Natural killer cell (primary cell): ENCODE measurements around the gene FBLIM1. TPM values are rescaled to one million over a fixed set of nuclear protein-coding genes. Genes with fewer than 3 reads are reported as not detected.
"Not testable (repeated sequence)": the region's sequence is repeated elsewhere in the genome, so short reads cannot be mapped to it uniquely, and the experiment has no call there.

ENCODE experiments used
- ATAC-seq, 3 donors: fragments of 150-1000 bp in 2 of 3; fragments of 200-7000 bp in 1 of 3; cut with Tn5 transposase; 1 replicate in 1 of 3; 2 replicates in 2 of 3; pipeline ENCODE4 v1.10.0; 2021; ENCODE audit warnings: mild to moderate bottlenecking in 2 of 3, moderate library complexity in 2 of 3
- DNase-seq, 2 donors: peaks; one replicate each; pipeline versions ENCODE4 v3.0.0 to v3.0.0-alpha.2; 2013 to 2021; ENCODE audit warnings: mixed read lengths in 1 of 2
- H3K27ac ChIP-seq: one replicate; pipeline ENCODE4 v1.5.1; 2013; ENCODE audit warnings: mild to moderate bottlenecking, low read length
- H3K27me3 ChIP-seq: one replicate; pipeline ENCODE4 v1.6.1; 2013; ENCODE audit warnings: low read length; ENCODE audit not compliant: control insufficient read depth, insufficient read depth
- H3K36me3 ChIP-seq: one replicate; pipeline ENCODE4 v1.6.1; 2013; ENCODE audit warnings: low read length; ENCODE audit not compliant: control insufficient read depth, insufficient read depth
- H3K4me1 ChIP-seq: one replicate; pipeline ENCODE4 v1.6.1; 2013; ENCODE audit warnings: low read length; ENCODE audit not compliant: control insufficient read depth, insufficient read depth
- H3K4me3 ChIP-seq: one replicate; pipeline ENCODE4 v1.5.1; 2013; ENCODE audit warnings: low read length
- H3K9me3 ChIP-seq: one replicate; pipeline ENCODE4 v1.6.1; 2013; ENCODE audit warnings: low read length; ENCODE audit not compliant: control insufficient read depth, insufficient read depth
- H3K27ac Mint-ChIP-seq, 2 donors: one replicate each; pipeline ENCODE4 v1.8.0; 2022; ENCODE audit warnings: mild to moderate bottlenecking in 2 of 2, mixed read lengths in 2 of 2, moderate library complexity in 1 of 2
- H3K27me3 Mint-ChIP-seq, 2 donors: one replicate each; pipeline ENCODE4 v1.8.0; 2022; ENCODE audit warnings: low read depth in 2 of 2, mixed read lengths in 2 of 2
- H3K36me3 Mint-ChIP-seq: one replicate; pipeline ENCODE4 v1.8.0; 2022; ENCODE audit warnings: mixed read lengths
- H3K4me1 Mint-ChIP-seq, 2 donors: one replicate each; pipeline ENCODE4 v1.8.0; 2022; ENCODE audit warnings: mixed read lengths in 2 of 2
- H3K4me3 Mint-ChIP-seq: one replicate; pipeline ENCODE4 v1.8.0; 2022; ENCODE audit warnings: mild to moderate bottlenecking, moderate library complexity, mixed read lengths
- H3K9me3 Mint-ChIP-seq, 2 donors: one replicate each; pipeline ENCODE4 v1.8.0; 2022; ENCODE audit warnings: mixed read lengths in 2 of 2
- WGBS: methylation state at CpG from one replicate; pipeline ENCODE4 v1.1.7; 2013; ENCODE audit warnings: missing lambda C conversion rate; ENCODE audit not compliant: insufficient coverage; 5-methylcytosine and 5-hydroxymethylcytosine counted together
- intact Hi-C: fragments of 100-400 bp; cut with micrococcal nuclease; formaldehyde crosslinking; loops from one replicate; pipeline ENCODE4 v1.14.2; 2022
- total RNA-seq, 4 donors: library from RNA; stranded (reverse); fragments of 120-200 nt in 1 of 4; gene quantifications; one replicate each; pipeline versions ENCODE4 v1.2.3 to v1.2.4, GENCODE V29; 2013 to 2022
- TF ChIP-seq, protein P1 (sequence below): fragments of 200-600 bp; IDR thresholded peaks from one replicate; pipeline ENCODE4 v1.8.0; 2022; ENCODE audit warnings: antibody characterized with exemption

FBLIM1 gene
- total RNA-seq, 3 donors from 2014 or later (not counting 1 experiment from before 2014, with no cell fraction given), result 0.39 TPM; not detected in 2

- H3K4me3 ChIP-seq, result no peak overlapping the region
- no peak overlapping the region for H3K27ac ChIP-seq
- TF ChIP-seq, protein P1, sequence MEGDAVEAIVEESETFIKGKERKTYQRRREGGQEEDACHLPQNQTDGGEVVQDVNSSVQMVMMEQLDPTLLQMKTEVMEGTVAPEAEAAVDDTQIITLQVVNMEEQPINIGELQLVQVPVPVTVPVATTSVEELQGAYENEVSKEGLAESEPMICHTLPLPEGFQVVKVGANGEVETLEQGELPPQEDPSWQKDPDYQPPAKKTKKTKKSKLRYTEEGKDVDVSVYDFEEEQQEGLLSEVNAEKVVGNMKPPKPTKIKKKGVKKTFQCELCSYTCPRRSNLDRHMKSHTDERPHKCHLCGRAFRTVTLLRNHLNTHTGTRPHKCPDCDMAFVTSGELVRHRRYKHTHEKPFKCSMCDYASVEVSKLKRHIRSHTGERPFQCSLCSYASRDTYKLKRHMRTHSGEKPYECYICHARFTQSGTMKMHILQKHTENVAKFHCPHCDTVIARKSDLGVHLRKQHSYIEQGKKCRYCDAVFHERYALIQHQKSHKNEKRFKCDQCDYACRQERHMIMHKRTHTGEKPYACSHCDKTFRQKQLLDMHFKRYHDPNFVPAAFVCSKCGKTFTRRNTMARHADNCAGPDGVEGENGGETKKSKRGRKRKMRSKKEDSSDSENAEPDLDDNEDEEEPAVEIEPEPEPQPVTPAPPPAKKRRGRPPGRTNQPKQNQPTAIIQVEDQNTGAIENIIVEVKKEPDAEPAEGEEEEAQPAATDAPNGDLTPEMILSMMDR, result peak; percentile 11
- Mint-ChIP-seq H3K9me3 (no peaks in the 10 kb centered on the region), H3K36me3 (no peaks in the 10 kb centered on the region), H3K4me1 (no peaks in the 10 kb centered on the region), H3K4me3 (no peak overlapping the region), H3K27ac (no peak overlapping the region), H3K27me3 (peaks cover 0 to 12% of the 10 kb centered on the region in 2 donors)
- 26% methylated on average over 3 of the region's 4 CpGs for WGBS
- ATAC-seq (peak in 1 of 3 donors; percentile 48), DNase-seq (peak in 1 of 2 donors; percentile 63)
- no peaks in the 10 kb centered on the region for H3K4me1 ChIP-seq
- H3K36me3 ChIP-seq, result no peaks in the 10 kb centered on the region
- no peaks in the 10 kb centered on the region for H3K27me3 ChIP-seq
- no peaks in the 10 kb centered on the region for H3K9me3 ChIP-seq
- intact Hi-C loops, result no loop called here
Observed at GRCh38 chr1:15803380-15803779, 44.8 kb downstream of the FBLIM1 start.

GRCh38 chr1:15804060-15804459, 45.5 kb downstream of the FBLIM1 start:
- ATAC-seq (no peak), DNase-seq (no peak)
- Mint-ChIP-seq H3K4me1 (no peaks in the 10 kb centered on the region), H3K27me3 (peaks cover 0 to 12% of the 10 kb centered on the region in 2 donors), H3K9me3 (no peaks in the 10 kb centered on the region), H3K36me3 (no peaks in the 10 kb centered on the region), H3K4me3 (no peak overlapping the region), H3K27ac (no peak overlapping the region)
- intact Hi-C loops, result no loop called here
- WGBS, result 95% methylated on average over 8 of the region's 8 CpGs
- TF ChIP-seq, protein P1, result no peak
- H3K4me1 ChIP-seq, result no peaks in the 10 kb centered on the region
- no peaks in the 10 kb centered on the region for H3K27me3 ChIP-seq
- H3K36me3 ChIP-seq, result no peaks in the 10 kb centered on the region
- H3K27ac ChIP-seq, result no peak overlapping the region
- no peak overlapping the region for H3K4me3 ChIP-seq
- no peaks in the 10 kb centered on the region for H3K9me3 ChIP-seq

- Mint-ChIP-seq H3K27ac (no peak overlapping the region), H3K9me3 (no peaks in the 10 kb centered on the region), H3K36me3 (no peaks in the 10 kb centered on the region), H3K4me1 (no peaks in the 10 kb centered on the region), H3K4me3 (no peak overlapping the region), H3K27me3 (peaks cover 0 to 3% of the 10 kb centered on the region in 2 donors)
- H3K4me3 ChIP-seq, result no peak overlapping the region
- TF ChIP-seq, protein P1, result no peak
- intact Hi-C loops, result no loop called here
- H3K9me3 ChIP-seq, result no peaks in the 10 kb centered on the region
- no peaks in the 10 kb centered on the region for H3K36me3 ChIP-seq
- no peaks in the 10 kb centered on the region for H3K4me1 ChIP-seq
- no peaks in the 10 kb centered on the region for H3K27me3 ChIP-seq
- 94% methylated on average over 8 of the region's 10 CpGs for WGBS
- ATAC-seq (no peak), DNase-seq (no peak)
- no peak overlapping the region for H3K27ac ChIP-seq
Observed at GRCh38 chr1:15807121-15807520, 48.5 kb downstream of the FBLIM1 start.

DNA sequence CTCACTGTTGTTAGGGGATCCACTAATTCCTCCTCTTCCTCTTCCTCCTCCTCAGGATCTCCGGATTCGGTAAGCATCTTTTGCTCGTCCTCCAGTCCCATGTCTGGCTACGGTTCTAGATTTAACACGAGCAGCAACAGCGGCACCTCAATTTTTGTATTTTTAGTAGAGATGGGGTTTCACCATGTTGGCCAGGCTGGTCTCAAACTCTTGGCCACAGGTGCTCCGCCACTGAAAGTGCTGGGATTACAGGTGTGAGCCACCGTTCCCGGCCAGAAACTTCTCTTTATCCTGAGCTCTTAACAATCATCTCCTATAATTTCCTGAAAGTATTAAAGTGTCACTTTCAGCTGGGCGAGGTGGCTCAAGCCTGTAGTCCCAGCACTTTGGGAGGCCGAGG, 49.0 kb downstream of the FBLIM1 start, which contains the start of gene UQCRHL:
TSS of gene UQCRHL (minus strand) at position 101 of the 400 bp plus-strand sequence. CDS start at position 101, 0 bp downstream.
- DNase-seq, H3K36me3 ChIP-seq, H3K9me3 ChIP-seq, ATAC-seq, H3K27me3 Mint-ChIP-seq, H3K4me1 Mint-ChIP-seq, H3K27me3 ChIP-seq, H3K27ac Mint-ChIP-seq, H3K9me3 Mint-ChIP-seq, H3K4me1 ChIP-seq, intact Hi-C loops, H3K4me3 ChIP-seq, H3K27ac ChIP-seq, H3K4me3 Mint-ChIP-seq, H3K36me3 Mint-ChIP-seq: not testable (repeated sequence)
- 95% methylated on average over 11 of the region's 11 CpGs for WGBS
